Duodenal mucosa (tissue), 2 donors: Measurements from ENCODE around the gene GMDS.

Experiments used
- H3K27ac ChIP-seq: one replicate; pipeline ENCODE4 v1.7.0; 2013; ENCODE audit warnings: low read depth, low read length
- H3K27me3 ChIP-seq, 2 donors: one replicate each; pipeline ENCODE4 v1.7.0; 2013; ENCODE audit warnings: low read length in 2 of 2, control low read depth in 1 of 2; ENCODE audit not compliant: insufficient read depth in 2 of 2, control insufficient read depth in 1 of 2
- H3K36me3 ChIP-seq, 2 donors: one replicate each; pipeline ENCODE4 v1.7.0; 2013; ENCODE audit warnings: low read length in 2 of 2, control low read depth in 1 of 2; ENCODE audit not compliant: insufficient read depth in 2 of 2, control insufficient read depth in 1 of 2
- H3K4me1 ChIP-seq, 2 donors: one replicate each; pipeline ENCODE4 v1.7.0; 2013; ENCODE audit warnings: low read length in 2 of 2, control low read depth in 1 of 2; ENCODE audit not compliant: insufficient read depth in 2 of 2, control insufficient read depth in 1 of 2
- H3K4me3 ChIP-seq, 2 donors: one replicate each; pipeline ENCODE4 v1.7.0; 2013; ENCODE audit warnings: low read length in 2 of 2, low read depth in 1 of 2
- H3K9ac ChIP-seq, 2 donors: one replicate each; pipeline ENCODE4 v1.7.0; 2013; ENCODE audit warnings: low read length in 2 of 2, low read depth in 1 of 2
- H3K9me3 ChIP-seq, 2 donors: one replicate each; pipeline ENCODE4 v1.7.0; 2013; ENCODE audit warnings: low read length in 2 of 2, control low read depth in 1 of 2; ENCODE audit not compliant: control insufficient read depth in 1 of 2

GMDS gene

GRCh38 chr6:1634081-1634480 is 611.3 kb downstream of the GMDS start:
- Histone ChIP-seq H3K9ac (no peak overlapping the region), H3K36me3 (peaks cover 0 to 4% of the 10 kb centered on the region in 2 donors), H3K4me3 (no peak overlapping the region), H3K9me3 (no peaks in the 10 kb centered on the region), H3K27ac (no peak overlapping the region), H3K4me1 (peaks cover 23 to 24% of the 10 kb centered on the region in 2 donors), H3K27me3 (peaks cover 0 to 4% of the 10 kb centered on the region in 2 donors)

- peaks cover 23 to 24% of the 10 kb centered on the region in 2 donors for H3K4me1 ChIP-seq
- peaks cover 0 to 5% of the 10 kb centered on the region in 2 donors for H3K27me3 ChIP-seq
- H3K4me3 ChIP-seq, result no peak overlapping the region
- no peak overlapping the region for H3K9ac ChIP-seq
- H3K27ac ChIP-seq, result no peak overlapping the region
- no peaks in the 10 kb centered on the region for H3K9me3 ChIP-seq
- H3K36me3 ChIP-seq, result peaks cover 0 to 4% of the 10 kb centered on the region in 2 donors
These were observed 611.9 kb downstream of the GMDS start for GRCh38 chr6:1633366-1634021.

GRCh38 chr6:1631251-1631650 is 614.2 kb downstream of the GMDS start:
- H3K9ac ChIP-seq, result no peak overlapping the region
- H3K9me3 ChIP-seq, result no peaks in the 10 kb centered on the region
- H3K36me3 ChIP-seq, result peaks cover 0 to 4% of the 10 kb centered on the region in 2 donors
- peaks cover 4 to 6% of the 10 kb centered on the region in 2 donors for H3K4me1 ChIP-seq
- no peak overlapping the region for H3K4me3 ChIP-seq
- H3K27me3 ChIP-seq, result peaks cover 0 to 5% of the 10 kb centered on the region in 2 donors
- H3K27ac ChIP-seq, result no peak overlapping the region

GRCh38 chr6:1630771-1631217 is 614.6 kb downstream of the GMDS start:
- H3K4me1 ChIP-seq, result peaks cover 0 to 2% of the 10 kb centered on the region in 2 donors
- H3K27me3 ChIP-seq, result peaks cover 5 to 6% of the 10 kb centered on the region in 2 donors
- no peaks in the 10 kb centered on the region for H3K9me3 ChIP-seq
- no peak overlapping the region for H3K4me3 ChIP-seq
- peaks cover 0 to 4% of the 10 kb centered on the region in 2 donors for H3K36me3 ChIP-seq
- H3K9ac ChIP-seq, result no peak overlapping the region
- H3K27ac ChIP-seq, result no peak overlapping the region

GRCh38 chr6:1630212-1630770 is 615.1 kb downstream of the GMDS start:
- H3K36me3 ChIP-seq, result peaks cover 0 to 4% of the 10 kb centered on the region in 2 donors
- no peak overlapping the region for H3K9ac ChIP-seq
- peaks cover 3 to 6% of the 10 kb centered on the region in 2 donors for H3K4me1 ChIP-seq
- no peak overlapping the region for H3K27ac ChIP-seq
- no peak overlapping the region for H3K4me3 ChIP-seq
- peaks cover 10% of the 10 kb centered on the region in 2 donors for H3K27me3 ChIP-seq
- no peaks in the 10 kb centered on the region for H3K9me3 ChIP-seq

- no peak overlapping the region for H3K4me3 ChIP-seq
- no peak overlapping the region for H3K27ac ChIP-seq
- peaks cover 12 to 14% of the 10 kb centered on the region in 2 donors for H3K27me3 ChIP-seq
- no peak overlapping the region for H3K9ac ChIP-seq
- peaks cover 0 to under 1% of the 10 kb centered on the region in 2 donors for H3K36me3 ChIP-seq
- H3K9me3 ChIP-seq, result no peaks in the 10 kb centered on the region
- peaks cover 5 to 8% of the 10 kb centered on the region in 2 donors for H3K4me1 ChIP-seq
These were observed 616.1 kb downstream of the GMDS start for GRCh38 chr6:1629316-1629715.

GRCh38 chr6:1627827-1628560 is 617.4 kb downstream of the GMDS start:
- Histone ChIP-seq H3K27ac (no peak overlapping the region), H3K4me1 (peaks cover 5 to 8% of the 10 kb centered on the region in 2 donors), H3K27me3 (peaks cover 12 to 17% of the 10 kb centered on the region in 2 donors), H3K9me3 (no peaks in the 10 kb centered on the region), H3K36me3 (peaks cover 0 to 4% of the 10 kb centered on the region in 2 donors), H3K4me3 (no peak overlapping the region), H3K9ac (no peak overlapping the region)

- peaks cover 5 to 8% of the 10 kb centered on the region in 2 donors for H3K4me1 ChIP-seq
- H3K27me3 ChIP-seq, result peaks cover 16 to 20% of the 10 kb centered on the region in 2 donors
- H3K4me3 ChIP-seq, result no peak overlapping the region
- no peak overlapping the region for H3K9ac ChIP-seq
- no peak overlapping the region for H3K27ac ChIP-seq
- H3K36me3 ChIP-seq, result peaks cover 6 to 9% of the 10 kb centered on the region in 2 donors
- H3K9me3 ChIP-seq, result no peaks in the 10 kb centered on the region
These were observed 618.9 kb downstream of the GMDS start for GRCh38 chr6:1626481-1626880.

- Histone ChIP-seq H3K9ac (no peak overlapping the region), H3K36me3 (peaks cover 6 to 9% of the 10 kb centered on the region in 2 donors), H3K4me3 (peak overlapping the region in 1 of 2 donors; percentile 71), H3K4me1 (peaks cover 5 to 8% of the 10 kb centered on the region in 2 donors), H3K27me3 (peaks cover 16 to 20% of the 10 kb centered on the region in 2 donors), H3K27ac (no peak overlapping the region), H3K9me3 (no peaks in the 10 kb centered on the region)
These were observed 619.5 kb downstream of the GMDS start for GRCh38 chr6:1625794-1626435.
